Activated CD4-positive, alpha-beta T cell treated with anti-CD3 and anti-CD28 coated beads, Interleukin-2, Interleukin-6, amounts not matched to agents 100 ng/mL and 50 ng/mL, durations not matched to agents 16 hours and 8 hours (primary cell): ENCODE data around the gene SLC39A13.

Experiments
- DNase-seq: peaks from one replicate; pipeline ENCODE4 v3.0.0-alpha.2; 2020

SLC39A13 gene

GRCh38 chr11:47387944-47388696 lies 20.3 kb upstream of the SLC39A13 start:
- no peak for DNase-seq

- DNase-seq, result no peak
Observed at GRCh38 chr11:47388697-47389576, 19.5 kb upstream of the SLC39A13 start.

GRCh38 chr11:47389577-47390421 lies 18.6 kb upstream of the SLC39A13 start:
- DNase-seq, result no peak

- DNase-seq, result no peak
Observed at GRCh38 chr11:47390422-47390760, 18.0 kb upstream of the SLC39A13 start.

- DNase-seq, result no peak
Observed at GRCh38 chr11:47391077-47391583, 17.3 kb upstream of the SLC39A13 start.

GRCh38 chr11:47391711-47392432 lies 16.5 kb upstream of the SLC39A13 start:
- no peak for DNase-seq

- DNase-seq, result no peak
Observed at GRCh38 chr11:47392546-47393162, 15.7 kb upstream of the SLC39A13 start.

GRCh38 chr11:47393163-47394049 lies 15.0 kb upstream of the SLC39A13 start:
- DNase-seq, result no peak

- no peak for DNase-seq
Observed at GRCh38 chr11:47394050-47394321, 14.4 kb upstream of the SLC39A13 start.

GRCh38 chr11:47394322-47395222 lies 13.8 kb upstream of the SLC39A13 start:
- DNase-seq, result peak; percentile 77

GRCh38 chr11:47395223-47396048 lies 13.0 kb upstream of the SLC39A13 start:
- no peak for DNase-seq

GRCh38 chr11:47396049-47396320 lies 12.4 kb upstream of the SLC39A13 start:
- no peak for DNase-seq

GRCh38 chr11:47398011-47398410 lies 10.4 kb upstream of the SLC39A13 start:
- no peak for DNase-seq

- DNase-seq, result no peak
Observed at GRCh38 chr11:47398551-47398950, 9.8 kb upstream of the SLC39A13 start.

GRCh38 chr11:47399860-47400767 lies 8.3 kb upstream of the SLC39A13 start:
- no peak for DNase-seq

- DNase-seq, result no peak
Observed at GRCh38 chr11:47400768-47401279, 7.6 kb upstream of the SLC39A13 start.

GRCh38 chr11:47403135-47403534 lies 5.3 kb upstream of the SLC39A13 start:
- no peak for DNase-seq

GRCh38 chr11:47403571-47403970 lies 4.8 kb upstream of the SLC39A13 start:
- no peak for DNase-seq
